PC-3 (cell line): Measurements from ENCODE around the gene OR2Y1. TPM values are rescaled to one million over a fixed set of nuclear protein-coding genes. Genes with fewer than 3 reads are reported as not detected.

Experiments used
- ATAC-seq: fragments of 200-7000 bp; cut with Tn5 transposase; 2 replicates; pipeline ENCODE4 v1.9.1; 2020; ENCODE audit warnings: mild to moderate bottlenecking, moderate library complexity
- BruUV-seq: library from RNA; stranded (reverse); fragments of 400-500 nt; replicated peaks from 2 replicates; lab custom pipeline; 2021; lab: Mats Ljungman, UMichigan
- CTCF ChIA-PET: fragments of 300-600 bp; sonication (Branson Sonifier 250); formaldehyde crosslinking; loops from one replicate; lab custom pipeline; 2022; ENCODE audit warnings: antibody characterized with exemption; lab: Charles Lee
- POLR2A ChIA-PET: fragments of 300-600 bp; sonication (Branson Sonifier 250); formaldehyde crosslinking; loops from one replicate; lab custom pipeline; 2022; ENCODE audit warnings: antibody characterized with exemption; ENCODE audit not compliant: unreplicated experiment; lab: Charles Lee
- DNase-seq: peaks from one replicate; pipeline ENCODE4 v3.0.0-alpha.2; 2015
- H2AFZ ChIP-seq: fragments of 300-600 bp; sonication (generic); 2 replicates; pipeline ENCODE4 v1.6.0; 2016; ENCODE audit warnings: antibody characterized with exemption, low read length
- H3F3A ChIP-seq: fragments of 300-600 bp; sonication (generic); one replicate; pipeline ENCODE4 v1.6.0; 2017; ENCODE audit warnings: antibody characterized with exemption, low read length, control low read depth, mild to moderate bottlenecking; ENCODE audit not compliant: unreplicated experiment
- H3K27ac ChIP-seq: fragments of 300-600 bp; sonication (generic); 2 replicates; pipeline ENCODE4 v1.5.1; 2016; ENCODE audit warnings: mild to moderate bottlenecking, low read length
- H3K27me3 ChIP-seq: fragments of 300-600 bp; sonication (generic); 2 replicates; pipeline ENCODE4 v1.6.1; 2016; ENCODE audit warnings: low read length, mixed read lengths
- H3K36me3 ChIP-seq: fragments of 300-600 bp; sonication (generic); 2 replicates; pipeline ENCODE4 v1.6.1; 2016; ENCODE audit warnings: low read depth, mixed run types, low read length, mixed read lengths
- H3K4me1 ChIP-seq: fragments of 300-600 bp; sonication (generic); 2 replicates; pipeline ENCODE4 v1.5.1; 2016; ENCODE audit warnings: low read length; ENCODE audit not compliant: insufficient read depth
- H3K4me2 ChIP-seq: fragments of 300-600 bp; sonication (generic); 2 replicates; pipeline ENCODE4 v1.6.0; 2016; ENCODE audit warnings: low read length
- H3K4me3 ChIP-seq: fragments of 300-600 bp; sonication (generic); 2 replicates; pipeline ENCODE4 v1.5.1; 2016; ENCODE audit warnings: mild to moderate bottlenecking, low read length, mixed read lengths
- H3K79me2 ChIP-seq: fragments of 300-600 bp; sonication (generic); 2 replicates; pipeline ENCODE4 v1.6.1; 2017; ENCODE audit warnings: low read length, mixed read lengths
- H3K9ac ChIP-seq: fragments of 300-600 bp; sonication (generic); 2 replicates; pipeline ENCODE4 v1.6.0; 2016; ENCODE audit warnings: mild to moderate bottlenecking, low read length
- H3K9me2 ChIP-seq: fragments of 300-600 bp; sonication (generic); replicated peaks from 2 replicates; pipeline ENCODE4 v1.6.1; 2016; ENCODE audit warnings: mixed run types, low read length, mixed read lengths
- H3K9me3 ChIP-seq: fragments of 300-600 bp; sonication (generic); 2 replicates; pipeline ENCODE4 v1.6.1; 2016; ENCODE audit warnings: low read length, mixed read lengths
- H4K20me1 ChIP-seq: fragments of 300-600 bp; sonication (generic); 2 replicates; pipeline ENCODE4 v1.6.1; 2016; ENCODE audit warnings: low read length, mixed read lengths
- CTCF ChIP-seq: fragments of 300-600 bp; sonication (generic); conservative IDR thresholded peaks from 2 replicates; pipeline ENCODE4 v1.5.1; 2017; ENCODE audit warnings: antibody characterized with exemption, low read depth, mild to moderate bottlenecking, low read length
- EZH2 ChIP-seq: fragments of 300-600 bp; sonication (generic); IDR thresholded peaks from one replicate; pipeline ENCODE4 v1.6.1; 2017; ENCODE audit warnings: antibody characterized with exemption, mild to moderate bottlenecking, low read length; ENCODE audit not compliant: unreplicated experiment
- EZH2phosphoT487 ChIP-seq: fragments of 300-600 bp; sonication (generic); IDR thresholded peaks from 2 replicates; pipeline ENCODE4 v1.6.1; 2018; ENCODE audit warnings: mild to moderate bottlenecking, antibody characterized with exemption, low read length, borderline replicate concordance
- intact Hi-C: fragments of 100-400 bp; cut with micrococcal nuclease; formaldehyde crosslinking; loops from 2 replicates; pipeline ENCODE4 v1.9.0; 2023
- total RNA-seq: library from RNA; depleted of rRNA; stranded (reverse); fragments of >200 nt; gene quantifications from 2 replicates; pipeline ENCODE4 v1.2.3, GENCODE V29; 2014

The OR2Y1 gene
- total RNA-seq, 1 experiment from 2014 or later, result not detected

- Histone ChIP-seq H3K9ac (no peak overlapping the region), H3K4me1 (no peaks in the 10 kb centered on the region), H3K27me3 (peaks cover 71% of the 10 kb centered on the region), H3K4me2 (no peak overlapping the region), H3F3A (no peaks in the 10 kb centered on the region), H3K79me2 (no peaks in the 10 kb centered on the region), H3K27ac (no peak overlapping the region), H3K9me2 (no peaks in the 10 kb centered on the region), H3K36me3 (no peaks in the 10 kb centered on the region), H2AFZ (no peak overlapping the region), H3K4me3 (no peak overlapping the region), H3K9me3 (peaks cover 4% of the 10 kb centered on the region), H4K20me1 (no peaks in the 10 kb centered on the region)
- CTCF ChIA-PET, result no interaction called here
- BruUV-seq, result no TSS peak
- POLR2A ChIA-PET, result no interaction called here
- no peak for TF ChIP-seq EZH2
- intact Hi-C loops, result no loop called here
- ATAC-seq (no peak), DNase-seq (no peak)
Measured at GRCh38 chr5:180699042-180699441, 40.8 kb downstream of the OR2Y1 start.

DNA sequence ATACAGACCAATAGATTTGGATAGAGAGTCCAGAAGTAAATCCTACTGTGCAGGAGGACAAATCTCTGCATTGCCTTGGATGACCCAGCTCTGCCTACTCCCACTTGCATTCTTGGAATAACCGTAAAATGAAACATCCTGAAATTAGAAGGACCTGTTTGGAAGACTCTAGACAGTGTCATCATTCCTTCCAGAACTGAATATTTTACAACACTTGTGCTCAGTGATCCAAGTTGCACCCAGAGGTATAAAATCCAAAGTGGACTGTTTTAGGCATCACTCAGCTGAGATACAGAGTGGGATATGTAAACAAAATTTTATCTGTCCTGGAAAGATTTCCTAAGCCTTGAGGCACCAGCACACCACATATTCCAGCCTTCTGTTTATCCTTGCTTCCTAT is 43.7 kb downstream of the OR2Y1 start:
- Histone ChIP-seq H3K4me3 (no peak overlapping the region), H3K79me2 (no peaks in the 10 kb centered on the region), H2AFZ (no peak overlapping the region), H3K4me2 (no peak overlapping the region), H3K27me3 (peaks cover 97% of the 10 kb centered on the region), H3K36me3 (no peaks in the 10 kb centered on the region), H3F3A (no peaks in the 10 kb centered on the region), H3K9ac (no peak overlapping the region), H3K27ac (no peak overlapping the region), H3K9me3 (peaks cover 4% of the 10 kb centered on the region), H3K9me2 (no peaks in the 10 kb centered on the region), H3K4me1 (no peaks in the 10 kb centered on the region), H4K20me1 (no peaks in the 10 kb centered on the region)
- ATAC-seq, result no peak
- POLR2A ChIA-PET, result no interaction called here
- intact Hi-C loops, result no loop called here
- no peak for TF ChIP-seq EZH2
- no peak for TF ChIP-seq EZH2phosphoT487
- TF ChIP-seq CTCF, result no peak
- BruUV-seq, result no TSS peak
- DNase-seq, result no peak
- CTCF ChIA-PET, result no interaction called here

DNA sequence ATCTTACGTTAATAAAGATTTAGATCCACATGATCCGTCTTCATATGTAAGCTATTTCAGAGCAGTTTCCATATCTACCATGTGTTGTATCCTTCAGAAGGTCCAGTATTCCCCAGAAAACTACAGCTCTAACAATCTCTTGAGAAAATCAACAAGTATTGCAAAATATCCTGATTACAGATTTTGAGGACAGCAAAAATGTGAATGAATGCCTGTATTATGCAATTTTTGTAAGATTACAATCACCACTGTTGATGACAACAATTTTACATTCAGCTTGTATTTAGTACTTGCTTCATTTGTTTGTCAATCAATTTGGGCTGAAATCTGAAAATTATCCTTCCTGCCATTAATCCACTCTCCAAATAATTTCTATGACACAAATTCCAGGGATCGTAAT is 47.4 kb downstream of the OR2Y1 start:
- CTCF ChIA-PET, result no interaction called here
- Histone ChIP-seq H3K36me3 (no peaks in the 10 kb centered on the region), H3K4me1 (no peaks in the 10 kb centered on the region), H3K27ac (no peak overlapping the region), H3K4me3 (no peak overlapping the region), H3K9me2 (no peaks in the 10 kb centered on the region), H3F3A (no peaks in the 10 kb centered on the region), H2AFZ (no peak overlapping the region), H3K79me2 (no peaks in the 10 kb centered on the region), H3K9me3 (peaks cover 4% of the 10 kb centered on the region), H3K9ac (no peak overlapping the region), H3K27me3 (peaks cover 100% of the 10 kb centered on the region), H4K20me1 (no peaks in the 10 kb centered on the region), H3K4me2 (no peak overlapping the region)
- POLR2A ChIA-PET, result no interaction called here
- no peak for ATAC-seq
- BruUV-seq, result no TSS peak
- TF ChIP-seq CTCF, result no peak
- TF ChIP-seq EZH2phosphoT487, result no peak
- TF ChIP-seq EZH2, result no peak
- intact Hi-C loops, result no loop called here
- DNase-seq, result no peak
